Measurements from ENCODE around the gene CA14.
"Not testable (repeated sequence)": the region's sequence is repeated elsewhere in the genome, so short reads cannot be mapped to it uniquely, and the experiment has no call there.

Gene CA14

DNA sequence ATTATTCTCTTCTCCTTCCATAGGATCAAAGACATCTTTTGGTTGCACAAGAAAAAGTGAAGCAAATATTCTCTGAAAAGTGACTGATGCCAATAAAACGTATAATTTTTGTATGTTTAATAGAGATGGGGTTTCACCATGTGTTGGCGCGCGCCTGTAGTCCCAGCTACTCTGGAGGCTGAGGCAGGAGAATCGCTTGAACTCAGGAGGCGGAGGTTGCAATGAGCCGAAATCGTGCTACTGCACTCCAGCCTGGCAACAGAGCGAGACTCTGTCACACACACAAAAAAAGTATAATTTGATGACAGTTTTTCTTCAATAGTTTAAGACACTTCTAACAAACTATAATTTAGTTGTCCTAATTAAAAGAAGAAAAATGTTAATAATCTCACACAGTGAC lies 45.5 kb upstream of the CA14 start (continued):
- TF ChIP-seq TCF4 (CRISPR knock-in tag; IDR thresholded peaks at IDR 0.05; ENCODE audit: borderline replicate concordance), result no peak

DNA sequence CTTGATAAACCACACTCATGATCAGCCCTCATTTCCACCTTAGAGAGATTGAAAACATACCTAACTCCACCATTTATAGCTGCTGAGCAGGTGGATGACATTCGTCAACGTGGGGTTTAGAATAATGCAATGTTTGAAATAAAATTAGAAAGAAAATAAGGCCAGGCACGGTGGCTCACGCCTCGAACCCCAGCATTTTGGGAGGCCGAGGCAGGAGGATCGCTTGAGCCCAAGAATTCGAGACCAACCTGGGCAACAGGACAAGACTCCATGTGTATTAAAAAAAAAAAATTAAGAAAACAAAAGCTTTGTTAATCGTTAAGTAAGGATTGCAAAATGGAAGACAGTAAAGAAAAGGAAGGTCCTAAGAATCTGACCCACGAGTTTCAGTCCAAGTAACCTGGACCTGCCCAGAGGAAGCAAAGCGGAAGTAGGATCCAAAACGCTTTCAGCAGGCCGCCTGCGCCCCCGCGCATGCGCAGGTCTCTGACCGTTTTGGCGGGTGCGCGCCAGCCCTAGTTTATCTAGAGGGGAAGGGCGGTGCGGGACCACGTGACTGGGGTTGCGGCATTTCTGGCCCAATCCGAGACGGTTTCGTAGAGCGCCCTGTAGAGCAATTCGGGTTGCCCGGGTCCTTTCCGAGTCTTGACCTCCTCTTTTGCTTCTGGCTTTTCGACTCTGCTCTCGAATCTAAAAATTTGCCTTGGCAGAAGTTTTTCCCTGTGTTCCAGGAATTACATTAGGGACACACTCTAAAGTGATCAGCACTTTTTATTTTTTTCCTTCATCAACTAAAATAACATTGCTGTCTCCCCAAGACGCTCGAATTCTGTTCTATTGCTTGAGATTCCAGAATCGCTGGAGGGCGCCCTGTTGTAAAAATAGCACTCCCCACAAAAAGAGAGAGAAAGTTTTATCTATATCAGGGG lies 44.1 kb upstream of the CA14 start:
- TF ChIP-seq, protein P1, sequence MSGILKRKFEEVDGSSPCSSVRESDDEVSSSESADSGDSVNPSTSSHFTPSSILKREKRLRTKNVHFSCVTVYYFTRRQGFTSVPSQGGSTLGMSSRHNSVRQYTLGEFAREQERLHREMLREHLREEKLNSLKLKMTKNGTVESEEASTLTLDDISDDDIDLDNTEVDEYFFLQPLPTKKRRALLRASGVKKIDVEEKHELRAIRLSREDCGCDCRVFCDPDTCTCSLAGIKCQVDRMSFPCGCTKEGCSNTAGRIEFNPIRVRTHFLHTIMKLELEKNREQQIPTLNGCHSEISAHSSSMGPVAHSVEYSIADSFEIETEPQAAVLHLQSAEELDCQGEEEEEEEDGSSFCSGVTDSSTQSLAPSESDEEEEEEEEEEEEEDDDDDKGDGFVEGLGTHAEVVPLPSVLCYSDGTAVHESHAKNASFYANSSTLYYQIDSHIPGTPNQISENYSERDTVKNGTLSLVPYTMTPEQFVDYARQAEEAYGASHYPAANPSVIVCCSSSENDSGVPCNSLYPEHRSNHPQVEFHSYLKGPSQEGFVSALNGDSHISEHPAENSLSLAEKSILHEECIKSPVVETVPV (CRISPR knock-in tag; IDR thresholded peaks at IDR 0.05), result no peak
- TF ChIP-seq ZFP30 (CRISPR knock-in tag; IDR thresholded peaks at IDR 0.05) (no peak), RARB (CRISPR knock-in tag; IDR thresholded peaks at IDR 0.05) (no peak), CSDC2 (CRISPR knock-in tag; IDR thresholded peaks at IDR 0.05) (no peak), BACH2 (CRISPR knock-in tag; IDR thresholded peaks at IDR 0.05; ENCODE audit: borderline replicate concordance) (no peak), ARNTL (CRISPR knock-in tag; IDR thresholded peaks at IDR 0.05; ENCODE audit: borderline replicate concordance, low read depth) (no peak), ZFP3 (CRISPR knock-in tag; IDR thresholded peaks at IDR 0.05) (no peak)
- TF ChIP-seq, protein P2, sequence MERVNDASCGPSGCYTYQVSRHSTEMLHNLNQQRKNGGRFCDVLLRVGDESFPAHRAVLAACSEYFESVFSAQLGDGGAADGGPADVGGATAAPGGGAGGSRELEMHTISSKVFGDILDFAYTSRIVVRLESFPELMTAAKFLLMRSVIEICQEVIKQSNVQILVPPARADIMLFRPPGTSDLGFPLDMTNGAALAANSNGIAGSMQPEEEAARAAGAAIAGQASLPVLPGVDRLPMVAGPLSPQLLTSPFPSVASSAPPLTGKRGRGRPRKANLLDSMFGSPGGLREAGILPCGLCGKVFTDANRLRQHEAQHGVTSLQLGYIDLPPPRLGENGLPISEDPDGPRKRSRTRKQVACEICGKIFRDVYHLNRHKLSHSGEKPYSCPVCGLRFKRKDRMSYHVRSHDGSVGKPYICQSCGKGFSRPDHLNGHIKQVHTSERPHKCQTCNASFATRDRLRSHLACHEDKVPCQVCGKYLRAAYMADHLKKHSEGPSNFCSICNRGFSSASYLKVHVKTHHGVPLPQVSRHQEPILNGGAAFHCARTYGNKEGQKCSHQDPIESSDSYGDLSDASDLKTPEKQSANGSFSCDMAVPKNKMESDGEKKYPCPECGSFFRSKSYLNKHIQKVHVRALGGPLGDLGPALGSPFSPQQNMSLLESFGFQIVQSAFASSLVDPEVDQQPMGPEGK (CRISPR knock-in tag; IDR thresholded peaks at IDR 0.05; ENCODE audit: borderline replicate concordance), result no peak
- ATAC-seq, result peak; percentile 100

DNA sequence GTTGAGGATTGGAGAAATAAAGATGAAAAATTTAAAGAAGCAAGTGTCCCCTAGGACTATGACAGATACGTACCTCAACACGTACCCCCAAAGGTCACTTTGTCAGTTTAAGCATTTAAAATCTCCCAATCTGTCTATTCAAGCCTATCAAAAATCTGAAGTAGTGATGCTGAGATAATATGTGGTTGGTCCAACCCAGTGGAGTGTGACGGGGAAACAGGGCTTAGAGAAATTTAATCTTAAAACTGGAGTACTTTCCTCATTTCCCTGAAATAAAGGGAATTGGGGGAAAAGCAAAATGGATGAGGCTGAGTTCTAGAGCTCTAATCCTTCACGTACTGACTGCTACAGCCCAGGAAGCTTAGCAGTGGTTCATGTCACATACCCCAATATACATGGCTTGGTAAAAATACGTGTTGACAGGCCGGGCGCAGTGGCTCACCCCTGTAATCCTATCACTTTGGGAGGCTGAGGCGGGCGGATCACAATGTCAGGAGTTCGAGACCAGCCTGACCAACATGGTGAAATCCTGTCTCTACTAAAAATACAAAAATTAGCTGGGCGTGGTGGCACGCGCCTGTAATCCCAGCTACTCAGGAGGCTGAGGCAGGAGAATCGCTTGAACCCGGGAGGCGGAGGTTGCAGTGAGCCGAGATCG lies 43.3 kb upstream of the CA14 start:
- peak; percentile 36 for ATAC-seq

DNA sequence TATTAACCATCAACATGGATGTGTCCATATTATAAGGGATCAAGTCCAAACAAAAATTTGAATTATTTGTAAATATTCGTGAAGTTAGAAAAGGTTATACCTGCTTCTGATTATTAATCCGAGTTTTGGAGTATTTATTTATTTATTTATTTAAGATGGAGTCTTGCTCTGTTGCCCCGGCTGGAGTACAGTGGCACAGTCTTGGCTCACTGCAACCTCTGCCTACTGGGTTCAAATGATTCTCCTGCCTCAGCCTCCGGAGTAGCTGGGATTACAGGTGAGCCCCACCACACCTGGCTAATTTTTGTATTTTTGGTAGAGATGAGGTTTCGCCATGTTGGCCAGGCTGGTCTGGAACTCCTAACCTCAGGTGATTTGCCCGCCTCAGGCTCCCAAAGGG lies 41.7 kb upstream of the CA14 start:
- ATAC-seq, result not testable (repeated sequence)

DNA sequence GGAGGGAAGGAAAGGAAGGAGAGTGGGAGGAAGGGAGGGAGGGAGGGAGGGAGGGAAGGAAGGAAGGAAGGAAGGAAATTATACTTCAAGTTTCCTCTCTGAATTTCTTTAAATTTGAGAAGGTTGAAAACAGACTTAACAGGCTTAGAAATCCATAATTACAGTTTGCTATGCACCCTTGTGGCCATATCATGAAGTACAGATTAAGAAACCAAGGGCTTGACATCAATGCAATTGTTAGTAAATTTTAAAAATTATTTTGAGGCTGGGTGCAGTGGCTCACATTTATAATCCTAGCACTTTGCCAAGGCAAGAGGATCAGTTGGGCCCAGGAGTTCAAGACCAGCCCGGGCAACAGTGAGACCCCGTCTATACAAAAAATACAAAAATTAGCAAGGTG lies 36.0 kb upstream of the CA14 start:
- peak; percentile 92 for ATAC-seq
- TF ChIP-seq ZNF8 (CRISPR knock-in tag; IDR thresholded peaks at IDR 0.05) (no peak), TCF4 (CRISPR knock-in tag; IDR thresholded peaks at IDR 0.05; ENCODE audit: borderline replicate concordance) (no peak), ARNTL (CRISPR knock-in tag; IDR thresholded peaks at IDR 0.05; ENCODE audit: borderline replicate concordance, low read depth) (no peak), ISL1 (CRISPR knock-in tag; IDR thresholded peaks at IDR 0.05) (no peak), OSR1 (CRISPR knock-in tag; IDR thresholded peaks at IDR 0.05) (no peak), TOX (CRISPR knock-in tag; IDR thresholded peaks at IDR 0.05; ENCODE audit: borderline replicate concordance) (no peak), PPARA (CRISPR knock-in tag; IDR thresholded peaks at IDR 0.05; ENCODE audit: borderline replicate concordance) (no peak), BACH2 (CRISPR knock-in tag; IDR thresholded peaks at IDR 0.05; ENCODE audit: borderline replicate concordance) (no peak), ESRRG (CRISPR knock-in tag; IDR thresholded peaks at IDR 0.05) (no peak), ZC3H10 (CRISPR knock-in tag; IDR thresholded peaks at IDR 0.05) (no peak), CSDC2 (CRISPR knock-in tag; IDR thresholded peaks at IDR 0.05) (no peak), GLIS3 (CRISPR knock-in tag; IDR thresholded peaks at IDR 0.05) (no peak), ZNF70 (CRISPR knock-in tag; IDR thresholded peaks at IDR 0.05) (no peak)
- TF ChIP-seq, protein P3, sequence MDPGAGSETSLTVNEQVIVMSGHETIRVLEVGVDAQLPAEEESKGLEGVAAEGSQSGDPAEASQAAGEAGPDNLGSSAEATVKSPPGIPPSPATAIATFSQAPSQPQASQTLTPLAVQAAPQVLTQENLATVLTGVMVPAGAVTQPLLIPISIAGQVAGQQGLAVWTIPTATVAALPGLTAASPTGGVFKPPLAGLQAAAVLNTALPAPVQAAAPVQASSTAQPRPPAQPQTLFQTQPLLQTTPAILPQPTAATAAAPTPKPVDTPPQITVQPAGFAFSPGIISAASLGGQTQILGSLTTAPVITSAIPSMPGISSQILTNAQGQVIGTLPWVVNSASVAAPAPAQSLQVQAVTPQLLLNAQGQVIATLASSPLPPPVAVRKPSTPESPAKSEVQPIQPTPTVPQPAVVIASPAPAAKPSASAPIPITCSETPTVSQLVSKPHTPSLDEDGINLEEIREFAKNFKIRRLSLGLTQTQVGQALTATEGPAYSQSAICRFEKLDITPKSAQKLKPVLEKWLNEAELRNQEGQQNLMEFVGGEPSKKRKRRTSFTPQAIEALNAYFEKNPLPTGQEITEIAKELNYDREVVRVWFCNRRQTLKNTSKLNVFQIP (CRISPR knock-in tag; IDR thresholded peaks at IDR 0.05; ENCODE audit: borderline replicate concordance, low read depth), result no peak
- TF ChIP-seq, protein P2 (CRISPR knock-in tag; IDR thresholded peaks at IDR 0.05; ENCODE audit: borderline replicate concordance), result no peak
- TF ChIP-seq, protein P1 (CRISPR knock-in tag; IDR thresholded peaks at IDR 0.05), result no peak

Data from SK-N-SH treated with all-trans-retinoic acid at 6 μM for 48 hours (cell line).